ENCODE data around the gene IGLL5. TPM values are rescaled to one million over a fixed set of nuclear protein-coding genes. Genes with fewer than 3 reads are reported as not detected.

Gene IGLL5
- total and polyA plus RNA-seq, 12 donors: 0.26 to 4.4 (median 0.71) TPM; not detected in 5

- WGBS, 2 donors: 65 to 72% methylated on average over 10 of the region's 10 CpGs
- DNase-seq (no peak), ATAC-seq (peak in 1 of 8 donors; percentile 25)
- no peaks in the 10 kb centered on the region for H3K4me1 ChIP-seq
- H3K36me3 ChIP-seq: no peaks in the 10 kb centered on the region
- TF ChIP-seq CTCF (IDR thresholded peaks at IDR 0.05): no peak
- intact Hi-C loops (cut with DNase I): no loop called here
- no peaks in the 10 kb centered on the region for H3K9me3 ChIP-seq
- no peak overlapping the region for H3K4me3 ChIP-seq
- peaks cover 0 to 59% (median 27%) of the 10 kb centered on the region in 7 donors for H3K27me3 ChIP-seq
- no peak overlapping the region for H3K27ac ChIP-seq
These were observed 5.6 kb downstream of the IGLL5 start for GRCh38 chr22:22893077-22893805.

GRCh38 chr22:22893891-22894739, 6.5 kb downstream of the IGLL5 start:
- no peaks in the 10 kb centered on the region for H3K9me3 ChIP-seq
- ATAC-seq: peak in 1 of 8 donors; percentile 53
- H3K36me3 ChIP-seq: no peaks in the 10 kb centered on the region
- H3K27ac ChIP-seq: no peak overlapping the region
- DNase-seq: no peak
- 64 to 66% methylated on average over 9 of the region's 9 CpGs for WGBS, 2 donors
- peaks cover 0 to 51% (median 27%) of the 10 kb centered on the region in 7 donors for H3K27me3 ChIP-seq
- H3K4me3 ChIP-seq: no peak overlapping the region
- no peak for TF ChIP-seq CTCF (IDR thresholded peaks at IDR 0.05)
- no peaks in the 10 kb centered on the region for H3K4me1 ChIP-seq
- intact Hi-C loops (cut with DNase I): no loop called here

- H3K27me3 ChIP-seq: peaks cover 0 to 46% (median 27%) of the 10 kb centered on the region in 7 donors
- 81% methylated on average over 17 of the region's 17 CpGs for WGBS, 2 donors
- H3K4me3 ChIP-seq: no peak overlapping the region
- H3K4me1 ChIP-seq: no peaks in the 10 kb centered on the region
- no peaks in the 10 kb centered on the region for H3K36me3 ChIP-seq
- no peak overlapping the region for H3K27ac ChIP-seq
- TF ChIP-seq CTCF (IDR thresholded peaks at IDR 0.05): no peak
- no peaks in the 10 kb centered on the region for H3K9me3 ChIP-seq
- peak in 1 of 8 donors; percentile 31 for ATAC-seq
- no peak for DNase-seq
- intact Hi-C loops (cut with DNase I): no loop called here
These were observed 7.4 kb downstream of the IGLL5 start for GRCh38 chr22:22894740-22895731.

All from heart right ventricle (tissue), 16 donors.